IMR-90 (cell line): Measurements from ENCODE around the gene PIGW. TPM values are rescaled to one million over a fixed set of nuclear protein-coding genes. Genes with fewer than 3 reads are reported as not detected.

Experiments used
- ATAC-seq: fragments of 200-7000 bp; cut with Tn5 transposase; 2 replicates; pipeline ENCODE4 v1.9.1; 2020; ENCODE audit warnings: low read depth, mild to moderate bottlenecking, moderate library complexity
- BruUV-seq: library from RNA; stranded (reverse); fragments of 400-500 nt; replicated peaks from 2 replicates; lab custom pipeline; 2021; lab: Mats Ljungman, UMichigan
- CTCF ChIA-PET: fragments of 300-600 bp; formaldehyde crosslinking; extraction: SDS; loops from one replicate; lab custom pipeline; 2021; ENCODE audit warnings: antibody characterized with exemption; lab: Yijun Ruan, JAX
- POLR2A ChIA-PET: fragments of 300-600 bp; sonication (Branson Sonifier 250); formaldehyde crosslinking; loops from one replicate; lab custom pipeline; 2022; ENCODE audit warnings: antibody characterized with exemption; ENCODE audit not compliant: unreplicated experiment; lab: Charles Lee
- DNase-seq: peaks from one replicate; pipeline ENCODE4 v3.0.0; 2013
- H2AFZ ChIP-seq: replicated peaks from 2 replicates; pipeline ENCODE3; 2013; ENCODE audit warnings: low read length, mild to moderate bottlenecking; ENCODE audit not compliant: poor library complexity
- H2AK5ac ChIP-seq: 2 replicates; pipeline ENCODE4 v1.6.1; 2013; ENCODE audit warnings: low read depth, low read length, inconsistent platforms
- H2AK9ac ChIP-seq: replicated peaks from 2 replicates; pipeline ENCODE3; 2013; ENCODE audit warnings: mild to moderate bottlenecking, low read depth, low read length, moderate library complexity; ENCODE audit not compliant: poor library complexity
- H2BK120ac ChIP-seq: 2 replicates; pipeline ENCODE4 v1.6.1; 2013; ENCODE audit warnings: low read depth, low read length, inconsistent platforms
- H2BK15ac ChIP-seq: 3 replicates; pipeline ENCODE4 v1.6.1; 2013; ENCODE audit warnings: low read depth, low read length, inconsistent platforms
- H2BK20ac ChIP-seq: 2 replicates; pipeline ENCODE4 v1.6.1; 2013; ENCODE audit warnings: low read depth, mild to moderate bottlenecking, inconsistent platforms, low read length, moderate library complexity
- H2BK5ac ChIP-seq: 2 replicates; pipeline ENCODE4 v1.6.1; 2013; ENCODE audit warnings: mild to moderate bottlenecking, low read depth, low read length, inconsistent platforms; ENCODE audit not compliant: poor library complexity, severe bottlenecking
- H3K14ac ChIP-seq: replicated peaks from 2 replicates; pipeline ENCODE4 v1.6.1; 2013; ENCODE audit warnings: low read depth, low read length, inconsistent platforms
- H3K18ac ChIP-seq: 2 replicates; pipeline ENCODE4 v1.6.1; 2013; ENCODE audit warnings: low read depth, low read length, control low read depth
- H3K23ac ChIP-seq: 2 replicates; pipeline ENCODE4 v1.6.1; 2013; ENCODE audit warnings: low read depth, low read length, inconsistent platforms
- H3K27ac ChIP-seq: 2 replicates; pipeline ENCODE4 v1.5.1; 2013; ENCODE audit warnings: mild to moderate bottlenecking, control low read depth, low read length; ENCODE audit not compliant: insufficient read depth
- H3K27me3 ChIP-seq: 2 replicates; pipeline ENCODE4 v1.6.1; 2013; ENCODE audit warnings: low read length; ENCODE audit not compliant: control insufficient read depth, insufficient read depth
- H3K36me3 ChIP-seq: 2 replicates; pipeline ENCODE4 v1.6.1; 2013; ENCODE audit warnings: low read length, mixed read lengths; ENCODE audit not compliant: control insufficient read depth, insufficient read depth
- H3K4ac ChIP-seq: 2 replicates; pipeline ENCODE4 v1.6.1; 2013; ENCODE audit warnings: low read depth, low read length, inconsistent platforms
- H3K4me1 ChIP-seq: 2 replicates; pipeline ENCODE4 v1.6.1; 2013; ENCODE audit warnings: low read length, mixed read lengths; ENCODE audit not compliant: control insufficient read depth, insufficient read depth
- H3K4me2 ChIP-seq: 2 replicates; pipeline ENCODE4 v1.6.1; 2013; ENCODE audit warnings: low read depth, mild to moderate bottlenecking, control low read depth, low read length, moderate library complexity
- H3K4me3 ChIP-seq: 2 replicates; pipeline ENCODE4 v1.5.1; 2013; ENCODE audit warnings: low read depth, mild to moderate bottlenecking, control low read depth, low read length, moderate library complexity; ENCODE audit not compliant: insufficient read depth
- H3K56ac ChIP-seq: 2 replicates; pipeline ENCODE4 v1.6.1; 2013; ENCODE audit warnings: low read length, inconsistent platforms; ENCODE audit not compliant: insufficient read depth; ENCODE audit errors: extremely low read depth
- H3K79me1 ChIP-seq, 2 experiments: 2 replicates each; pipeline ENCODE4 v1.6.1; 2013; ENCODE audit warnings: low read length in 2 of 2, inconsistent platforms in 1 of 2, low read depth in 1 of 2
- H3K9ac ChIP-seq: 2 replicates; pipeline ENCODE4 v1.6.1; 2013; ENCODE audit warnings: low read depth, low read length, control low read depth
- H3K9me1 ChIP-seq: 2 replicates; pipeline ENCODE4 v1.6.1; 2013; ENCODE audit warnings: low read length, inconsistent platforms; ENCODE audit not compliant: insufficient read depth
- H3K9me3 ChIP-seq: 2 replicates; pipeline ENCODE4 v1.6.1; 2013; ENCODE audit warnings: low read length; ENCODE audit not compliant: control insufficient read depth, insufficient read depth
- H4K20me1 ChIP-seq: 2 replicates; pipeline ENCODE4 v1.6.1; 2013; ENCODE audit warnings: low read length, inconsistent platforms; ENCODE audit not compliant: insufficient read depth
- H4K5ac ChIP-seq: 2 replicates; pipeline ENCODE4 v1.6.1; 2013; ENCODE audit warnings: mild to moderate bottlenecking, low read depth, low read length, control low read depth
- H4K8ac ChIP-seq, 2 experiments: 2 replicates each; pipeline ENCODE4 v1.6.1; 2013; ENCODE audit warnings: low read depth in 2 of 2, low read length in 2 of 2, control low read depth in 1 of 2, inconsistent platforms in 1 of 2
- H4K91ac ChIP-seq: 2 replicates; pipeline ENCODE4 v1.6.1; 2013; ENCODE audit warnings: low read depth, low read length, inconsistent platforms; ENCODE audit not compliant: insufficient read depth
- CTCF ChIP-seq: conservative IDR thresholded peaks from 2 replicates; pipeline ENCODE4 v1.5.1; 2012; ENCODE audit warnings: mild to moderate bottlenecking, low read depth, low read length, improper control_type of control experiment
- RCOR1 ChIP-seq: IDR thresholded peaks from 2 replicates; pipeline ENCODE4 v1.6.1; 2012; ENCODE audit warnings: mild to moderate bottlenecking, low read length, improper control_type of control experiment; ENCODE audit not compliant: insufficient replicate concordance
- WGBS, 2 experiments: methylation state at CpG; one replicate each; pipeline versions ENCODE4 v1.1.5 to v1.1.7; 2013; ENCODE audit warnings: missing lambda C conversion rate in 2 of 2; ENCODE audit not compliant: insufficient read length in 1 of 2; ENCODE audit errors: extremely low coverage in 2 of 2; 5-methylcytosine and 5-hydroxymethylcytosine counted together
- dilution Hi-C: fragments of 300-500 bp; cut with HindIII; formaldehyde crosslinking; loops from one replicate; pipeline ENCODE4 v1.14.3; 2018; ENCODE audit warnings: low sequenced_read_pairs; ENCODE audit not compliant: unreplicated experiment
- in situ Hi-C: fragments of 300-500 bp; cut with MboI; formaldehyde crosslinking; loops from 3 replicates; pipeline ENCODE4 v1.14.3; 2019; ENCODE audit warnings: low sequenced_read_pairs, inconsistent platforms, mixed read lengths
- intact Hi-C: fragments of 100-400 bp; cut with micrococcal nuclease; formaldehyde crosslinking; loops from 2 replicates; pipeline ENCODE4 v1.10.0; 2022
- polyA plus RNA-seq, 3 experiments: library from polyadenylated mRNA; depleted of rRNA; stranded (reverse); fragments of >200 nt; gene quantifications; 2 replicates each; pipeline ENCODE4 v1.2.3, GENCODE V29; 2012; ENCODE audit warnings: low replicate concordance in 1 of 3
- total RNA-seq: library from RNA; depleted of rRNA; stranded (reverse); fragments of >200 nt; gene quantifications from 2 replicates; pipeline ENCODE4 v1.2.3, GENCODE V29; 2012

PIGW gene
- total and polyA plus RNA-seq, 2 of the 4 experiments (the other 2 are of a cell fraction): 4.5 to 5.5 TPM

GRCh38 chr17:36533935-36534839 lies 600 bp upstream of the PIGW start:
- Histone ChIP-seq H3K79me1 (peaks cover 29 to 56% of the 10 kb centered on the region in 2 experiments), H2AK9ac (peak overlapping the region; percentile 99), H3K4me1 (peaks cover 5% of the 10 kb centered on the region), H2AFZ (peak overlapping the region; percentile 99), H3K4me3 (peak overlapping the region; percentile 84), H3K23ac (peak overlapping the region; percentile 98), H3K36me3 (peaks cover 16% of the 10 kb centered on the region), H3K4ac (peak overlapping the region; percentile 95), H4K5ac (peak overlapping the region; percentile 81; the same call in 1 of the 2 replicates), H2BK20ac (no peak overlapping the region), H3K9me1 (peaks cover 12% of the 10 kb centered on the region; the same call in 1 of the 2 replicates), H3K9me3 (no peaks in the 10 kb centered on the region), H3K56ac (peak overlapping the region; percentile 54; the same call in 1 of the 2 replicates), H3K14ac (peak overlapping the region; percentile 89), H2BK120ac (peak overlapping the region; percentile 36; the same call in 1 of the 2 replicates), H4K91ac (peak overlapping the region; percentile 74), H3K27ac (peak overlapping the region; percentile 72), H4K20me1 (no peaks in the 10 kb centered on the region; the same call in 1 of the 2 replicates), H4K8ac (peak overlapping the region; percentile 84 to 98), H2BK5ac (peak overlapping the region; percentile 27), H3K18ac (no peak overlapping the region), H3K4me2 (peak overlapping the region; percentile 85), H2AK5ac (peak overlapping the region; percentile 57), H2BK15ac (no peak overlapping the region; the same call in 2 of the 3 replicates), H3K27me3 (no peaks in the 10 kb centered on the region), H3K9ac (peak overlapping the region; percentile 89)
- CTCF ChIA-PET: no interaction called here
- BruUV-seq: no TSS peak
- DNase-seq (peak; percentile 44), ATAC-seq (peak; percentile 30)
- in situ Hi-C loops: no loop called here
- 34% methylated on average over 8 of the region's 48 CpGs; no CpG with 5 or more reads in 1 of the 2 experiments for WGBS, 2 experiments
- dilution Hi-C loops: no loop called here
- TF ChIP-seq CTCF (peak; percentile 31; the same call in 1 of the 2 replicates), RCOR1 (no peak)
- intact Hi-C loops: loop anchor here (2.0 kb wide), 1 partner anchor 37 kb away; no protein-coding TSS in a partner anchor
- POLR2A ChIA-PET: no interaction called here
